COLO668 (cell line): ENCODE measurements around the gene AZU1.
"Not testable (repeated sequence)": the region's sequence is repeated elsewhere in the genome, so short reads cannot be mapped to it uniquely, and the experiment has no call there.

Experiments
- DNase-seq: peaks from one replicate; lab custom pipeline; 2025; ENCODE audit not compliant: unreplicated experiment; lab: John Stamatoyannopoulos, UW

The AZU1 gene

DNA sequence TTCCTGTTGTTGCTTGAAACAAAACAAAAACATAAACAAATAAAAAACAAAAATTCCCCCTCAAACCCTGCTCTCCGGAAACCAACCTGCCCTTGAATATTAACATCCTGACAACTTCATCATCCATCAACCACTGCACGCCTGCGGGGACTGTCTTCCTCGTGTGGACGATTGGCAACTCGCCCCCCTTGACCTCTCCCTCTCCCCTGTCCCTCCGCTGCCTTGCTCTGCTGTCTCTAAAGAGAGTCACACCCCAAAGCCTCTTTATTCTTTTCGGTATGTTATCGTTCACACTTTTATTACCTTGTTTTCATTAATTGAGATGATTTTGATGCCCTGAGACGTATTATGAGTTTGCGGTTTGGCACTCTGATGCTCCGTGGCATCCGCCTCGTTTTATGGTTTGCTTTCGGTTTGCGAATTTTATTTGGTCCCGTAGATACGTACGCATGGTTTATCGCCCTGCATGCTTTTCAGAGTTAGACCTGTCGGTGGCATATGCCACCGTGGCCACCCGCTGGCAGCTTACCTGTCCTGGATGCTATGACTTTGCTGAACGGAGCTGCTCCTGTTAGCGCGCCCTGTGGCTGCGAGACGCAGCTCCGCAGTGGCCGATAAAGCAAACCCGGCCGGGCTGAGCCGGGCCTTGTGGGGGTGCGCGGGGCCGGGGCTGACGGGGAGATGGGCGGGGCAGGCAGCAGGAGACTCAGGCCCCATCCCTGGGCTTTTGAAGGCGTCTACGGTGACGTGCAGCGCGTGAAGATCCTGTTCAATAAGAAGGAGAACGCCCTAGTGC is 19.8 kb upstream of the AZU1 start:
- no peak for DNase-seq

DNA sequence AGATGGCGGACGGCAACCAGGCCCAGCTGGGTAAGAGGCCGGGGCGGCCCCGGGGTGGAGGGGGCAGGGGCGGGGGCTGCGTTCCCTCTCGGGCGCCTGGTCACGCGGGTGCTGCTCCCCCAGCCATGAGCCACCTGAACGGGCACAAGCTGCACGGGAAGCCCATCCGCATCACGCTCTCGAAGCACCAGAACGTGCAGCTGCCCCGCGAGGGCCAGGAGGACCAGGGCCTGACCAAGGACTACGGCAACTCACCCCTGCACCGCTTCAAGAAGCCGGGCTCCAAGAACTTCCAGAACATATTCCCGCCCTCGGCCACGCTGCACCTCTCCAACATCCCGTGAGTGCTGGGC is 19.2 kb upstream of the AZU1 start:
- no peak for DNase-seq

DNA sequence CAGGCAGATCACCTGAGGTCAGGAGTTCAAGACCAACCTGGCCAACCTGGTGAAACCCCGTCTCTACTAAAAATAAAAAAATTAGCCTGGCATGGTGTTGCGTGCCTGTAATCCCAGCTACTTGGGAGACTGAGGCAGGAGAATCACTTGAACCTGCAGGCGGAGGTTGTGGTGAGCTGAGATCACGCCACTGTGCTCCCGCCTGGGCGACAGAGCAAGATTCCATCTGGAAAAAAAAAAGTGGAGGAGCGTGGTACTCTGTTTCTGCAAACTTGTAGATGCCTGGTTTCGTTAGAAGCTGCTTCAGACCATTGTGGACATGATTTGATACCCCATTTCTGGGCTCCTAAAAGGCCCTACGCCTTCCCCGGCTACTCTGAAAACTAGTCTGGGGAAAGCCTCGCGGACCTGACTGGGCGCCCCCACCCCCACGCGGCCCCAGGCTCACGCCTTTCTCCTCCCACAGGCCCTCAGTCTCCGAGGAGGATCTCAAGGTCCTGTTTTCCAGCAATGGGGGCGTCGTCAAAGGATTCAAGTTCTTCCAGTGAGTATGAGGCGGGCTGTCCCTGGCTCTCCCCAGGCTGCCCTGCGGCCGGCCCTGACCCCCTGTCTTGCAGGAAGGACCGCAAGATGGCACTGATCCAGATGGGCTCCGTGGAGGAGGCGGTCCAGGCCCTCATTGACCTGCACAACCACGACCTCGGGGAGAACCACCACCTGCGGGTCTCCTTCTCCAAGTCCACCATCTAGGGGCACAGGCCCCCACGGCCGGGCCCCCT is 17.4 kb upstream of the AZU1 start:
- DNase-seq: no peak

DNA sequence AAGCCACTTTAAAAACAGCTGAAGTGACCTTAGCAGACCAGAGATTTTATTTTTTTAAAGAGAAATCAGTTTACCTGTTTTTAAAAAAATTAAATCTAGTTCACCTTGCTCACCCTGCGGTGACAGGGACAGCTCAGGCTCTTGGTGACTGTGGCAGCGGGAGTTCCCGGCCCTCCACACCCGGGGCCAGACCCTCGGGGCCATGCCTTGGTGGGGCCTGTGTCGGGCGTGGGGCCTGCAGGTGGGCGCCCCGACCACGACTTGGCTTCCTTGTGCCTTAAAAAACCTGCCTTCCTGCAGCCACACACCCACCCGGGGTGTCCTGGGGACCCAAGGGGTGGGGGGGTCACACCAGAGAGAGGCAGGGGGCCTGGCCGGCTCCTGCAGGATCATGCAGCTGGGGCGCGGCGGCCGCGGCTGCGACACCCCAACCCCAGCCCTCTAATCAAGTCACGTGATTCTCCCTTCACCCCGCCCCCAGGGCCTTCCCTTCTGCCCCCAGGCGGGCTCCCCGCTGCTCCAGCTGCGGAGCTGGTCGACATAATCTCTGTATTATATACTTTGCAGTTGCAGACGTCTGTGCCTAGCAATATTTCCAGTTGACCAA is 16.7 kb upstream of the AZU1 start:
- no peak for DNase-seq

DNA sequence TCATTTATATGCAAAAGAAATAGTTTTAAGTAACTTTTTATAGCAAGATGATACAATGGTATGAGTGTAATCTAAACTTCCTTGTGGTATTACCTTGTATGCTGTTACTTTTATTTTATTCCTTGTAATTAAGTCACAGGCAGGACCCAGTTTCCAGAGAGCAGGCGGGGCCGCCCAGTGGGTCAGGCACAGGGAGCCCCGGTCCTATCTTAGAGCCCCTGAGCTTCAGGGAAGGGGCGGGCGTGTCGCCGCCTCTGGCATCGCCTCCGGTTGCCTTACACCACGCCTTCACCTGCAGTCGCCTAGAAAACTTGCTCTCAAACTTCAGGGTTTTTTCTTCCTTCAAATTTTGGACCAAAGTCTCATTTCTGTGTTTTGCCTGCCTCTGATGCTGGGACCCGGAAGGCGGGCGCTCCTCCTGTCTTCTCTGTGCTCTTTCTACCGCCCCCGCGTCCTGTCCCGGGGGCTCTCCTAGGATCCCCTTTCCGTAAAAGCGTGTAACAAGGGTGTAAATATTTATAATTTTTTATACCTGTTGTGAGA is 16.1 kb upstream of the AZU1 start:
- DNase-seq: no peak

DNA sequence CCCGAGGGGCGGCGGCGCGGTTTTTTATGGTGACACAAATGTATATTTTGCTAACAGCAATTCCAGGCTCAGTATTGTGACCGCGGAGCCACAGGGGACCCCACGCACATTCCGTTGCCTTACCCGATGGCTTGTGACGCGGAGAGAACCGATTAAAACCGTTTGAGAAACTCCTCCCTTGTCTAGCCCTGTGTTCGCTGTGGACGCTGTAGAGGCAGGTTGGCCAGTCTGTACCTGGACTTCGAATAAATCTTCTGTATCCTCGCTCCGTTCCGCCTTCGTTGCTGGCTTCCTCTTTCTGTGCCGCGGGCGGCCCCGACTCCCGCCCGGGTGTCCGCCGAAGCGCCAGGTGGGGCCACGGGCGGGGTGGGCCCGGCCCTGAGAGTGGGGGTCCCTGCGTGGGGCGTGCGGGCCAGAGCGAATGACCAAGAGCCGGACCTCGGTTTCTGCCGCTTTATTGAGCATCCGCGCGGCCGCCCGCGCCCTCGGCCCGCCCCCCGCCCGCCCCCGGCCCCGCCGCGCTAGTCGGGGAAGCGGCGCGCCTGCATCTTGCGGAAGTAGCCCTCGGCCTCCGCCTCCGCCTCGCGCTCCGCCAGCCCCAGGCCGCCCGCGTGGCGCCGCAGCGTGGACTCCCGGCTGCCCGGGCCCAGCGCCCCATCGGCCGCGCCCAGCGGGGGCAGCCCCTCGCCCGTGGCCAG is 15.4 kb upstream of the AZU1 start:
- DNase-seq: no peak

DNA sequence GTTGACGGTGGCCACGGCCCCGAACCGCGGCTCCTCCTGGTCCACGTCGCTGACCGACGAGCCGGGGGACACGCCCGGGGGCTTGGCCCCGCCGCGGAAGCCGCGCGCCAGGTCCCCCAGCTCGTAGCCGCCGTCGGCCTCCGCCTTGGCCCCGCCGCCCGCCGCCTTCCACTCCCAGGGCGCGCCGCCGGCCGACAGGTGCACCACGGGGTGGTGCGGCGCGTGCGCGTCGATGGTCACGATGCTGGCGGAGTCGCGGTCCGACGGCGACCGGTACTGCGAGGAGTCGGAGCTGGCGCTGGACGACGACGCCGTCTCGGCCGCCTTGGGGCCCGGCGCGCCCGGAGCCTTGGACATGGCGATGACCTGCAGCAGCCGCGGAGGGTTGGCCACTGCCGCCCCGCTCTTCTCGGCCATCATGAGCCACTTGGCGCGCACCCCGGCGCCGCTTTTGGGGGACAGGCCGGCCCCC is 14.9 kb upstream of the AZU1 start:
- DNase-seq: no peak

DNA sequence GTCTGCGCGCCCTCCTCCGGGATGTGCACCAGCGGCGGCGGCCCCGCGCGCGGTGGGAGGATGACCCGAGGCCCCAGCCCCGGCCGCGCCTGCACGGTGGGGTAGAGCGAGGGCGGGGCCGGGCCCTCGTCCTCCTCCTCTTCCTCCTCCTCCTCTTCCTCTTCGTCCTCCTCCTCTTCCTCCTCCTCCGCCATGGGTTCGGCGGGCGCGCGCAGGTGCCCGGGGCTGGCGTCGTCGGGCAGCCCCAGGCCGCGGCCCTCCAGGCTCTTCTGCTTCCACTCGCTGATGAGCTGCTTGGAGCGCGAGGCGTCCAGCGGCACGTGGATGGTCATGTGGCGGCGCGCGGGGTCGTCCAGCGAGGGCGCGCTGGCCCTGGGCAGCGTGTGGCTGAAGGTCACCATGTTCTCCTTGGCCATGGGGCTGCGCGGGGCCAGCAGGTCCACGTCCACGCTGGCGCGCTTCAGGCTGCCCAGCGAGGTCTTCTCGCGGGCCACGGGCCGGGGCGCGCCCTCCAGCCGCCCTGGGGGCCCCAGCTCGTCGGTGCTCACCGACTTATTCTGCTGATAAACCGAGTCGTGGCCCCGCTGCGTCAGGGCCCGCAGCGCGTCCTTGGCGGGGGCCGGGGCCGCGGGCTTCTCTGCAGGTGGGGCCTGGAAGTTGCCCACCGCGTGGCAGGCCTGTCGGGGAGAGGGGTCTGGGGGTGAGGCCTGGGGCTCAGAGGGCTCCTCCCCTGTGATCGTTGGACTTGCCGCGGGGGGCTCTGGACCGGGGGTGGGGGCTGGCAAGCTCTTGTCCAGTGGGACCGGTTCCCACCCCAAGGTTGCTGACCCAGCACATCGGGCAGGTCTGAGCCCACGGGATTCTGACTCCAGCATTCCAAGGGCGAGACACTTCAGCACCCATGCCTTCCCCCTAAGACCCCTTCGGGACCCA is 14.2 kb upstream of the AZU1 start:
- DNase-seq: no peak

DNA sequence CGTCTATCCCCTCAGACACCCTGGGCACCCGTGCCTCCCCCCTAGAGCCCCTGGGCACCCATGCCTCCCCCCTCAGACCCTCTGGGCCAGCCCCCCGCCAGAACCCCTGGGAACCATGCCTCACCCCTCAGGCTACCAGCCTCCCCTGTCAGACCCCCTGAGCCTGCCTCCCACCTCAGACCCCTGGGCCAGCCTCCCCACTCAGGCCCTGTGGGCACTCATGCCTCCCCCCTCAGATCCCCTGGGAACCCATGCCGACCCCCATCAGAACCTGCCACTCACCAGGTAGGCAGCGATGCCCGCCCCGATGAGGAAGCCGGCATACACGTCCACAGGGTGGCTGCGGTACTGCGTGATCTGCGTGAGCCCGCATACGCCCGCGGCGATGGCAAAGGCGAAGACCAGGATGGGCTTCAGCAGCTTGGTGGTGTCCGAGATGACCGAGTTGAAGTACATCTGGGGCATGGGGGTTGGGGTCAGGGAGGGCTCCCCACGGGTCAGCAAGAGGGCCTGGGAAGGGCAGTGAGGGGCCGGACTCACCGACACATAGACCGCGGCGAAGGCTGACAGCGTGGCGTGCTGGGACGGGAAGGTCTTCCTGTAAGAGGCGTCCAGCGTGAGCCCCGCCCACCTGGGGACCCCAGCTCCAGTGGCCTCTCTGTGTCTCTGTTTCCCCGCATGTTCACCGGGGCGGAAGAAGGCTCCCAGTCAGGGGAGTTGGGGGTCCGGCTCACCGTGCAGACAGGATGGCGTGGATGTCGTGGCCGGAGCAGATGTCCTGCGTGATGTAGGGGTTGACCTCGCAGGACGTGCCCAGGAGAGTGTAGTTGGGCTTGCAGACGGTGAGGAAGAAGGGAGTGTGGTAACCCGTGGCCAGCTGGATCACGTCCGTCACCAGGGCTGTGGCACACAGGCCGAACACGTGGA is 13.2 kb upstream of the AZU1 start:
- DNase-seq: no peak

DNA sequence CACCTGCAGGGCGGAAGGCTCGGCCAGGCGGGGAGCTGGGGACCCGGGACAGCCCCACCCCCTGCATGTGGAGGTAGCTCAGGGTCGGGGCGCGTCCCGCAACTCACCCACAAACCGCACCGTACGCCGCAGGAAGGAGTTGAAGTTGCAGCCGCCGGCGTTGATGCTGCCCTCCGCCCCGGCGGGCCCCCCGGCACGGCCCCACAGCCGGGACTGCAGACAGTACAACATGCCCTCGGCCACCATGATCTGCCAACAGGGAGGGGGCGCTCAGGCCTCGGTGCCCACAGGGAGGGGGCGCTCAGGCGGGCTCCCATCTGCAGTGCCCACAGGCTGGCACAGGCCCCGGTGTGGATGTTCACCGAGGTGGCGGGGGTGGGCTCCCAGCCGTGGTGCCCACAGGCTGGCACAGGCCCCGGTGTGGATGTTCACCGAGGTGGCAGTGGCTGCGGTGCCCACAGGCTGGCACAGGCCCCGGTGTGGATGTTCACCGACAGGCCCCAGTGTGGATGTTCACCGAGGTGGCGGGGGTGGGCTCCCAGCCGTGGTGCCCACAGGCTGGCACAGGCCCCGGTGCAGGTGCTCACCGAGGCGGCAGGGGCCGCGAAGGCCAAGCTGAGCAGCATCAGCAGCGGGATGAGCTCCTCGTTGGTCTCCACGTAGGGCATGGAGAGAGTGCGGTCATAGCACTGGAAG is 12.4 kb upstream of the AZU1 start:
- no peak for DNase-seq

DNA sequence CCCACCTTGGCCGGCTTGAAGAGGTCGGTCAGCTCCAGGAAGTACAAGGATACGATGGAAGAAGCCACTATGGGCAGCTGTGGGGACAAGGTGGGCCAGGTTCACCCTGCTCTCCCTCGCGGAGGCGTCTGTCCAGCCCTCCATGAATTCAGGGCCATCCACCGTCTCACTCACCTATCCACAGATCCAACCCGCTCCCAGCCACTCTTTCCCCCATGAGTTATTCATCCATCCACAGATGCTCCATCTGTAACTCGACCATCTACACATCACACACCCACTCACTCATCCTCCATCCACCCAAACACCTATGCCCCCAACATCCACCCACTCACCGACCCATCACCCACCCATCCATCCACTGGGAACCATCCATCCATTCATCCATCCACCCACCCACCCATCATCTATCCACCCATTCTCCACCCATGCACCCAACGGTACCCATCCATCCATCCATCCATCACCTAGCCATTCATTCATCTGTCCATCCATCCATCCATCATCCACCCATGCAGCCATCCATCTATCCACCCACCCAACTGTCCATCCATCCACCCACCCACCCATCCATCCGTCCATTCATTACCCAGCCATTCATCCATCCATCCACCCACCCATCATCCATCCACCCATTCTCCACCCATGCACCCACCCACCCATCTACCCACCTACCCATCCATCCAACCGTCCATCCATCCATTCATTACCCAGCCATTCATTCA is 11.7 kb upstream of the AZU1 start:
- no peak for DNase-seq

DNA sequence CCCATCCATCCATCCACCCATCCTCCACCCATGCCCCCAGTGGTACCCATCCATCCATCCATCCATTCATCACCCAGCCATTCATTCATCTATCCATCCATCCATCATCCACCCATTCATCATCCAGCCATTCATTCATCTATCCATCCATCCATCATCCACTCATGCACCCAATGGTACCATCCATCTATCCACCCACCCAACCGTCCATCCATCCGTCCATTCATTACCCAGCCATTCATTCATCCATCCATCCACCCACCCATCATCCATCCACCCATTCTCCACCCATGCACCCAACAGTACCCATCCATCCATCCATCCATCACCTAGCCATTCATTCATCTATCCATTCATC is 11.2 kb upstream of the AZU1 start:
- DNase-seq: no peak

DNA sequence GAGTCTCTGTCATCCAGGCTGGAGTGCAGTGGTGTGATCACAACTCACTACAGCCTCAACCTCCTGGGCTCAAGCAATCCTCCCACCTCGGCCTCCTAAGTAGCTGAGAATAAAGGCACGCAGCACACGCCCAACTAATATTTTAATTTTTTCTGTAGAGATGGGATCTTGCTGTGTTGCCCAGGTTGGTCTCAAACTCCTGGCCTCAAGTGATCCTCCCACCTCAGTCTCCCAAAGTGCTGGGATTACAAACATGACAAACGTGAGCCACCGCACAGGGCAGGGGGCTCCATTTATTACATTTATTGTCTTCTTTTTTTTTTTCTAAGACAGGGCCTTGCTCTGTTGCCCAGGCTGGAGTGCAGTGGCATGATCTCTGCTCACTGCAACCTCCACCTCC is 7.4 kb upstream of the AZU1 start:
- DNase-seq: not testable (repeated sequence)

DNA sequence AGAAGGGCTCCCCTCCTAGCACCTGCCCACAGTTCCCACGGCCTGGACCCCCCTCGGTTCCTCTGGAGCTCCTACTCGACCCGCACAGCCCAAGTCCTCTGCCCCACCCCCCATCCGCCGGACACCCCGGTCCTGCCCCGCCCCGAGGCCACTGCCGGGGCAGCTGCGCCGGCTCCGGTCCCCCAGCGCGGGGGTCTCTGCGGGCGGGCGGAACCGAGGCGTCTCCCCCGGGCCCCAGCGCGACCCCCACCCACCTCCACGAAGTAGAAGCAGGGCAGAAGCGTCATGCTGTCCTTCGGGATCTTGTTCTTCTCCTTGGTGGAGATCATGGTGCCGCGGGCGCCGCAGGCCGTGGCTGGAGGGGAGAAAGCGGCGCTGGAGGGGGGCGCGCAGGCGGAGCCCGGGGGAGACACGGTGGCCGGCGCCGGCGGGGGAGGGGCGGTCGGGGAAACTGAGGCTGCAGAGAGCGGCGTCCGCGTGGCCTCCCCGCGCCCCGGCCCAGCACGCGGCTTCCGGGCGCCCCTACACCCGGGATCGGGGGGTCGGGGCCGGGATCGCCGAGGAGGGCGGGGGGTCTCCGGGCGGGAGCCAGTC is 6.3 kb upstream of the AZU1 start:
- no peak for DNase-seq

DNA sequence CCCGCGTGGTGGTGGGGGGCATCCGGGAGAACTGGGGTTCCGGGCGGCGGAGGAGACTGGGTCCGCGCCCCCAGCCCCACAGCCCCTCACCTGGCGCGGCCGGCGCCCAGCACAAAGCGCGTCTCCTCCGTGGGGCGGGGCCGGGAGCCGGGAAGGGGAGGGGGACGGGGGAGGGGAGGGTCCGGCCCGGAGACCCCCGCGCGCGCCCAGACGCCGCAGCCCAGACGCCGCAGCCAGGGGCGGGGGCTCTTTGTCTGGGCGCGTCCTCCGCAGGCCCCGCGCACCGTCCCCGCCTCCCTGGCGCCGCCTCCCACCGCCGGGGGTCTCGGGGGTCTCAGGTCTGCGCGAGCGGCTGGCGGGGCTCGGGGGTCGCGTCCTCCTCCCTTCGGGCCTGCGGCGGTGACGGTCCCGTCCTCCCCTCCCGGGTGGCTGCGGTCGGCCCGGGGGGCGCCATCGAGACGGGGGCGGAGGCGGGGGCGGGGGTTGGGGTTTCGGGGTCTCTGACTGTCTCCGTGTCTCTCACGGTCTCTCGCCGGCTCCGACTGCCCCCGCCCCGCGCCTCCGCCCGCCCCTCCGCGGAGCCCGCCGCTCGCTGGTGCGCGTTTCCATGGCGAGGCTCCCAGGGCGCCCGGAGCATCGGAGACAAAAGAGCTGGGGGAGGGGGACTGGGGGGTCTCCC is 5.7 kb upstream of the AZU1 start, which contains the start of gene PLPPR3:
Gene PLPPR3 (minus strand): TSS at position 131 of the 679 bp plus-strand sequence. CDS start 396 bp downstream, outside the sequence.
- no peak for DNase-seq

DNA sequence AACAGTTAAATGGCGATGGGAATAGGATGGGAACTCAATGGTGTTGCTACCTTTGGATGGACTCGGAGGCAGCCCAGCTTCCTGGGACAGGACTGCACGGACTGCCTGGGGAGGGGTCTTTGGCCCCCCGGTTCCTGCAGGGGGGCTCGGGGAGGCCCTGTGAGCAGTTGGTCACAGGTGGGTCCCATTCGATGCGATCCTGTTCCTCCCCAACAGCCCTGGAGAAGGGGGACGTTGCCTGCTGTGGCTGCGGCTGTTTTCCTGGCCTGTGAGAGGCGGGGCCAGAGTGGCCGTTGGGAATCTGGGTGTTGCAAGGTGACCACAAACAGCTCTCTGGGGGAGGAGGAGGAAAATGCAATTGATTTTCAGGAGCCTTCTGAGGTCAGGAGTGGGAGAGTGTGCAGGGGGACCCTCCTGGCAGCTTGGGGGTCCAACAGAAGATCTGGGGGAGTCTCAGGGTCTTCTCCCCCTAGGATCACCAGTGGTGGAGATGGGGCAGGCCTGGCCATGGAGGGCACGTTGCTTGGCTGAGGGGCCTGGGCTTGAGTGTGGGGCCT is 4.0 kb upstream of the AZU1 start:
- no peak for DNase-seq
